HG02759 (cell line): ENCODE results near the gene ATP8B1.
"Not testable (repeated sequence)": the region's sequence is repeated elsewhere in the genome, so short reads cannot be mapped to it uniquely, and the experiment has no call there.

ENCODE experiments used
- ATAC-seq: cut with Tn5 transposase; IDR thresholded peaks from one replicate; pipeline ENCODE4 v1.9.1; 2021; ENCODE audit warnings: mild to moderate bottlenecking, moderate library complexity; ENCODE audit not compliant: unreplicated experiment

Gene ATP8B1

DNA sequence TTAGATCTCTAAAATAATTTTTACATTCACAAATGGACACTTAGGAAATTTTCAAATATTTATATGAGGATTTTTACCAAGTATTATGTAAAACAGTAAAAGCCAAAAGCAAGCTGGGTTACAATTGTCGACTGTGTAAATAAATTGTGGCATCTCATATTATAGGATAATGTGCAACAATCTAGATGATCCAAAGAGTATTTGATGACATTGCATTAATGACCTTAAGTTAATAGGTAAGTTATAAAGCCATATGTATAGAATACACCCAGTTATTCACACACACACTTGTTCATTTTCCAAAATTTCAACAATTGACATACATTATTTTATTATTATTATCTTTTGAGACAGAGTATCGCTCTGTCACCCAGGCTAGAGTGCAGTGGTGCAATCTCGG lies 69.3 kb downstream of the ATP8B1 start:
- ATAC-seq: no peak

GRCh38 chr18:57730146-57730545 lies 73.0 kb downstream of the ATP8B1 start:
- ATAC-seq: no peak

DNA sequence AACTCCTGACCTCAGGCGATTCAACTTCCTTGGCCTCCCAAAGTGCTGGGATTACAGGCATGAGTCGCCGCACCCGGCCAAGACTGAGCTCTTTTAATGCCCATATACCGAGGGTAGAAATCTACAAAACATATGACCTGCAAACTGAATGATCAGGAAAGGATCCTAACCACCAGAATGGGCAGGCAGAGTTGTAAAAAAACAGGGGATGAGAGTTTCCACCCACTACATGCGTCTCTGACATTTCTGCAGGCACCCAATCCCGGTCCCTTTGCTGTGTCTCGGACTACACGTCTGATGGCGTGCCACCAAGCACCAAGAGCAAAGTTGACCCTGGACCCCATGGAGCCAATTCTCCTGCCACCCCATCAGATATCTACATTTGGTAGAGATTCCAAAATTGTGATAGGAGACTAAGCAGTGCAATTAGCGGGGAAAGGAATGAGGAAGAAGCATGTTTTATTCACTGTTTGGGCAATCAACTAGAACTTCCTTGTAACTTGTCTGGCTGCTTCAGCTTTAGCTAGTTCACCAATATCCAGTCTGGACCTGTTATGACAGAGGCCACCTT lies 74.1 kb downstream of the ATP8B1 start:
- no peak for ATAC-seq

- ATAC-seq: no peak
These were observed 74.9 kb downstream of the ATP8B1 start for GRCh38 chr18:57727952-57728807.

GRCh38 chr18:57719211-57719935 lies 83.7 kb downstream of the ATP8B1 start:
- not testable (repeated sequence) for ATAC-seq

- no peak for ATAC-seq
These were observed 86.6 kb downstream of the ATP8B1 start for GRCh38 chr18:57716549-57716948.

GRCh38 chr18:57715671-57716070 lies 87.4 kb downstream of the ATP8B1 start:
- no peak for ATAC-seq

DNA sequence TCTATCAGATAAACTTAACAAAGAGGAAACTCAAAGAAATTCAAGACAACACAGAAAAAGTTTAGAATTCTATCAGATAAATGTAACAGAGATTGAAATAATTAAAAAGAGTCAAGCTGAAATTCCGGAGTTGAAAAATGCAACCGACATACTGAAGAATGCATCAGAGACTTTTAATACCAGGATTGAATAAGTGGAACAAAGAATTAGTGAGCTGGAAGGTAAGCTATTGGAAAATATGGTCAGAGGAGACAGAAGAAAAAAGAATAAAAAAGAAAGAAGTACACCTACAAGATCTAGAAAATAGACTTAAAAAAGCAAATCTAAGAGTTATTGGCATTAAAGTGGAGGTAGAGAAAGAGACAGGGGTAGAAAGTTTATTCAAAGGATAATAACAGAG lies 88.0 kb downstream of the ATP8B1 start:
- no peak for ATAC-seq

GRCh38 chr18:57710226-57710625 lies 92.9 kb downstream of the ATP8B1 start:
- ATAC-seq: no peak

DNA sequence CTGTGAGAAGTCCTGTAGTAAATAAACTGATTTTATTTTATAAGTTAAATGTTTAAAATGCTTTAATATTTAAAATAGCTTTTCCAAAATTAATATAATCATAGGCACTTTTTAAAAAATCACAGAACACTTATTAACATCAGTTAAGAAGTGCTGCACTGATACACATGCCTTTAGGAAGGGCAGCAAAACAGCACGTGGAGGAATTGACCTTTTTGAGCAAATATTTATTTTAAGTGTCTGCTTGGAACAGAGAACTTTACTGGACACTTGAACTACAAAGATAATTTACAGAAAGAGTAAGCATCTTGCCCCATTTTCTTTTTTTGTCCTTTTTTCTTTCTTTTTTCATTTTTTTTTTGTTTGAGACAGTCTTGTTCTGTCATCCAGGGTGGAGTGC lies 93.8 kb downstream of the ATP8B1 start:
- ATAC-seq: no peak

DNA sequence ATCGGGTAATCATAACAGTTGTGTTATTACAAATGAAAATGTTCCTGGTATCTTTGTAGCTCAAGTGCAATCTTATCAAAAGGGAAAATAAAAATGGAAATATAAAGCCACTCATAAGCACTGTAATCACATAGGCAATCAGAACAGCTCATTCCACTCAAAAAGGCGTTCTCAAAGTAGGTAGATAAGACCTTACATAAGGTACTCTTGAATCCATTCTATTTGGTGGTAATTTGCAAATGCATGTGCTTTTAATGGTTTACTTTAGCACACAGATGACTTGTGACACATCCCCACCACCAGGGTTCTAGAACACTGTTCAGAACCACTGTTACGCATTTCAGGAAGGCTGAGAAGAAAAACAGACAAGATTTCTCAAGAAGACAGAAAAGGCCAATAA lies 94.8 kb downstream of the ATP8B1 start:
- ATAC-seq: no peak

- ATAC-seq: no peak
These were observed 97.1 kb downstream of the ATP8B1 start for GRCh38 chr18:57705832-57706595.

- ATAC-seq: no peak
These were observed 98.1 kb downstream of the ATP8B1 start for GRCh38 chr18:57705011-57705410.

DNA sequence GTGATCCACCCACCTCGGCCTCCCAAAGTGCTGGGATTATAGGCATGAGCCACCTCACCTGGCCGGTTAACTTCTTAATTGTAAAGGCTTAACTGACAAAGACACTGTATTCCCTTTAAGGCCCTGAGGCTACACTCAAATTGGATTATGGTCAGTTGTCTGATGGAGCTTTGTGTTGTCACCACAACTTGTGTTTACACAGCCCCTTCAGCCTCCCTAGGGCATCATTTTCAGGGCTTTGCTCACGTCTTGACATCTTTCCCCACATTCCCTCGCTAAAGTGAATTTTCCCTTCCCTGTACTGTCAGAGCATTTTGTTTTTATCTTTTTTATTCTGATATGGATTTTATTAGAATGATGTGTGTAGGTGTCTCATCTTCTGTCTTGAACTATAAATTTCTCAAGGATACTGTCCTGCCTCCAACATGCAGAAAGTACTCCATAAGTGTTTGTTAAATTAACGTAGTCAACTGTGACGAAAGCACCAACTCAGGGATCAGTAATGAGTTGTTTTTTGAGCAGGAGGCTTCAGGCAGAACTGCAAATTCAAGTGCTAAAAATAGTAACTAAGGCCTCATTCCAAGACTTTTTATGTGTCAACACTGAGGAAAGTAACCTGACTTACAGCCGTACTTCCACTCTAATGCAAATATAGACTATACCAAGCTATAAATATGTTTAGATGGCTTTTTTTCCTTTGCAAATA lies 104.4 kb downstream of the ATP8B1 start:
- ATAC-seq: no peak

DNA sequence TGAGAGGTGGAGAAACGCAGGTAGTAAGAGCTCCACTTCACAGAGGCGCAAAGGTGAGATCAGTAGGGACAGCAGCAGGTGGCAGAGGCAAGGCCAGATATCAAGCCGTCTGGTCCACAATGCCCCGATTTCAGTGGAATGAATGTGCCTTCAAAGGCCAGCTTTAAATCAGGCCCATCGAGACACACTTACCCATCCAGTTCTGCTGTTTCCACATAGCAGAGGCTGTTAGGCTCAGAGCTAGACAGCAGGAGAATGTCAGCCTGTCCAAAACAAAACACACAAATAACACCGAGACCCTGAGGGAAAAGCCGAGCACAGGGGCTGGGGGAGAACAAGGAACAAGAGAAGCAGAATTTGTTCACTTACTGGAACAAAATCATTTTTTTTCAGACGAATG lies 105.7 kb downstream of the ATP8B1 start:
- ATAC-seq: no peak

DNA sequence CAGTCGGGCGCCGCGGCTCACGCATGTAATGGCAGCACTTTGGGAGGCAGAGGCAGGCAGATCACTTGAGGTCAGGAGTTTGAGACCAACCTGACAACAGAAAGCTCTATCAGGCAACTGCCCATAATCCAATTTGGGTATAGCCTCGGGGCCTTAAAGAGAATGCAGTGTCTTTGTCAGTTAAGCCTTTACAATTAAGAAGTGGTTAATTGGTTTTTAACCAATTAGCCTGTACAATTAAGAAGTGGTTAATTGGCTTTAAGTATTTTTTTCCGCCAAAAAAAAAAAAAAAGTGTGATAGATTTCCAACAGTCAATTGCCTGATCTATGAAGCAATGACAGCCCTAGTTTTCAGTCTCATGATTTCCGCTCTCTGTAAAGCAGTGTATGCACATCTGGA lies 106.8 kb downstream of the ATP8B1 start:
- ATAC-seq: no peak

- ATAC-seq: no peak
These were observed 111.8 kb downstream of the ATP8B1 start for GRCh38 chr18:57691363-57691762.

DNA sequence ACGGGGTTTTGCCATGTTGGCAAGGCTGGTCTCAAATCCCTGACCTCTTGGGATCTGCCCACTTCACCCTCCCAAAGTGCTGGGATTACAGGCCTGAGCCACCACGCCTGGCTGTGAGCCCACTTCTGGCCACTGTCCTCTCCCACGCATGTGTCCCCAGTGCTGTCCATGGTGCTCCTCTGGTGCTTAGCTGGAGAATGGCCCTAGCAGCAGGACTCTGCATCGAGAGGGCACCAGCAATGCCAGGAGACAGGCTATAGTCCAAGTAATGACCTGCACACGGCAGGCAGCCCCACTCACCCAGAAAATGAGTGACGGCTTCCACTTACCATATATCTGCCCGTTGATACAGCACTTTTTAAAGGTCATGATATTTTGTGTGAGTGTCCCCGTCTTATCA lies 115.1 kb downstream of the ATP8B1 start:
- no peak for ATAC-seq

DNA sequence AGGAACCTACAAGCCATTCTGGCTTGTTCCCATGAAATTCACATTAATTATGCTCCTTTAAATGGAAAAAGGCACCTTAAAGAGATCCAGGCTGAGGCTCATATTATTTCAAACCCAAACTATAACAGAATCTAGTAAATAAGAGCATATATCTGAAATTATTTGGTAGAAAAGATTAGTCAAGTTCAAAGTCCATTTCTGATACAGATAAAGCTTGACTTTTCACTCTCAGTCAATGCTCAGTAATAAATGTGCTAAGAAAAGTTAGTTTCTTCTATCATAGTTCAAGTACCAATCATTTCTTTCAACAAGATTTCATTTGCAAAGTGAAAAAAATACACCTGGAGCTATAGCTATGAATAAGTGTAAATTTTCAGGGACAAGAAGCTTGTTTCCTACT lies 119.6 kb downstream of the ATP8B1 start:
- no peak for ATAC-seq
